Measurements from ENCODE around the gene PLAC8.

PLAC8 gene

DNA sequence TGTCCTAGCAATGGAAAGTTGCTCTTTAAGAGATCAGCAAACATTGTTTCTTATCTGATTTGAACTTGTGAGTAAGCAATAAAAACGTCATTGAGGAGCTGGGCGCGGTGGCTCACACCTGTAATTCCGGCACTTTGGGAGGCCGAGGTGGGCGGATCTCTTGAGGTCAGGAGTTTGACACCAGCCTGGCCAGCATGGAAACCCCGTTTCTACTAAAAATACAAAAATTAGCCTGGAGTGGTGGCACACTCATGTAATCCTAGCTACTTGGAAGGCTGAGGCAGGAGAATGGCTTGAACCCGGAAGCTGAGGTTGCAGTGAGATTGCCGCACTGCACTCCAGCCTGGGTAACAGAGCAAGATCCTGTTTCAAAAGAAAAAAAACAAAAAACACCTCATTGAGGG, 11.2 kb upstream of the PLAC8 start:
- TF ChIP-seq ZNF8 (CRISPR knock-in tag; IDR thresholded peaks at IDR 0.05) = no peak
- TF ChIP-seq ZNF565 (CRISPR knock-in tag; conservative IDR thresholded peaks at IDR 0.05; ENCODE audit: low read depth) = no peak
- TF ChIP-seq, protein P1, sequence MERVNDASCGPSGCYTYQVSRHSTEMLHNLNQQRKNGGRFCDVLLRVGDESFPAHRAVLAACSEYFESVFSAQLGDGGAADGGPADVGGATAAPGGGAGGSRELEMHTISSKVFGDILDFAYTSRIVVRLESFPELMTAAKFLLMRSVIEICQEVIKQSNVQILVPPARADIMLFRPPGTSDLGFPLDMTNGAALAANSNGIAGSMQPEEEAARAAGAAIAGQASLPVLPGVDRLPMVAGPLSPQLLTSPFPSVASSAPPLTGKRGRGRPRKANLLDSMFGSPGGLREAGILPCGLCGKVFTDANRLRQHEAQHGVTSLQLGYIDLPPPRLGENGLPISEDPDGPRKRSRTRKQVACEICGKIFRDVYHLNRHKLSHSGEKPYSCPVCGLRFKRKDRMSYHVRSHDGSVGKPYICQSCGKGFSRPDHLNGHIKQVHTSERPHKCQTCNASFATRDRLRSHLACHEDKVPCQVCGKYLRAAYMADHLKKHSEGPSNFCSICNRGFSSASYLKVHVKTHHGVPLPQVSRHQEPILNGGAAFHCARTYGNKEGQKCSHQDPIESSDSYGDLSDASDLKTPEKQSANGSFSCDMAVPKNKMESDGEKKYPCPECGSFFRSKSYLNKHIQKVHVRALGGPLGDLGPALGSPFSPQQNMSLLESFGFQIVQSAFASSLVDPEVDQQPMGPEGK (CRISPR knock-in tag; IDR thresholded peaks at IDR 0.05; ENCODE audit: borderline replicate concordance) = no peak
- TF ChIP-seq ARNTL (CRISPR knock-in tag; IDR thresholded peaks at IDR 0.05; ENCODE audit: borderline replicate concordance, low read depth) = no peak
- TF ChIP-seq ZFP3 (CRISPR knock-in tag; IDR thresholded peaks at IDR 0.05) = no peak
- TF ChIP-seq RARB (CRISPR knock-in tag; IDR thresholded peaks at IDR 0.05) = no peak
- TF ChIP-seq SNAI2 (CRISPR knock-in tag; IDR thresholded peaks at IDR 0.05) = no peak
- no peak for ATAC-seq

DNA sequence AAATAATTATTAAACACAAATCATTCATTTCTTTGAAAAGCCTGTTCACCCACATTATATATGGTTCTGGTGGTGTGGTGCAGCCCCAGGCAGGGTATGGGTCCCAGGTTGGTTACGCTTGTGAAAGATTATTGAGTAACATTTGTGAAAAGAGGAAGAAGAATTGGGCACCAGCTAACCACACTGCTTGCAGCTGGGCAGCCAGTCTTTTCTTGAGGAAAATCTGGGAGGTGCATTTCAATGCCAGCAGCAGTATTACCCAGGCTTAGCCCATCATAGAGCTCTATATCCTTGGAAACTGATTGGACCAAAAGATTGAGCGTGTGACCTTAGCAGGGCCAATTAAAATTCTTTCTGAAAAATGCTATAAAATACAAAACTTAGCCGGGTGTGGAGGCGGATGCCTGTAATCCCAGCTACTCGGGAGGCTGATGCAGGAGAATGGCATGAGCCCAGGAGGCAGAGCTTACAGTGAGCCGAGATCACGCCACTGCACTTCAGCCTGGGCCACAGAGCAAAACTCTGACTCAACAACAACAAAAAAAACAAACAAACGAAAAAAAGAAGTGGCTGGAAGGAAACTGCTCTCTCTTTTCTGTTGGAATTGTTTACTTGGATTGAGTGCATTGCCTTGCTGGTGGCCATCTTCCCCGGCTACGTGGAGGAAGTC, 9.7 kb upstream of the PLAC8 start:
- no peak for ATAC-seq
- TF ChIP-seq PPARA (CRISPR knock-in tag; IDR thresholded peaks at IDR 0.05; ENCODE audit: borderline replicate concordance) (no peak), BACH2 (CRISPR knock-in tag; IDR thresholded peaks at IDR 0.05; ENCODE audit: borderline replicate concordance) (no peak), ESRRG (CRISPR knock-in tag; IDR thresholded peaks at IDR 0.05) (no peak), ZNF70 (CRISPR knock-in tag; IDR thresholded peaks at IDR 0.05) (no peak), ZFP30 (CRISPR knock-in tag; IDR thresholded peaks at IDR 0.05) (no peak), ZNF565 (CRISPR knock-in tag; conservative IDR thresholded peaks at IDR 0.05; ENCODE audit: low read depth) (no peak), CSDC2 (CRISPR knock-in tag; IDR thresholded peaks at IDR 0.05) (no peak), GLIS3 (CRISPR knock-in tag; IDR thresholded peaks at IDR 0.05) (no peak), OSR1 (CRISPR knock-in tag; IDR thresholded peaks at IDR 0.05) (no peak), ISL1 (CRISPR knock-in tag; IDR thresholded peaks at IDR 0.05) (no peak)
- TF ChIP-seq, protein P2, sequence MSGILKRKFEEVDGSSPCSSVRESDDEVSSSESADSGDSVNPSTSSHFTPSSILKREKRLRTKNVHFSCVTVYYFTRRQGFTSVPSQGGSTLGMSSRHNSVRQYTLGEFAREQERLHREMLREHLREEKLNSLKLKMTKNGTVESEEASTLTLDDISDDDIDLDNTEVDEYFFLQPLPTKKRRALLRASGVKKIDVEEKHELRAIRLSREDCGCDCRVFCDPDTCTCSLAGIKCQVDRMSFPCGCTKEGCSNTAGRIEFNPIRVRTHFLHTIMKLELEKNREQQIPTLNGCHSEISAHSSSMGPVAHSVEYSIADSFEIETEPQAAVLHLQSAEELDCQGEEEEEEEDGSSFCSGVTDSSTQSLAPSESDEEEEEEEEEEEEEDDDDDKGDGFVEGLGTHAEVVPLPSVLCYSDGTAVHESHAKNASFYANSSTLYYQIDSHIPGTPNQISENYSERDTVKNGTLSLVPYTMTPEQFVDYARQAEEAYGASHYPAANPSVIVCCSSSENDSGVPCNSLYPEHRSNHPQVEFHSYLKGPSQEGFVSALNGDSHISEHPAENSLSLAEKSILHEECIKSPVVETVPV (CRISPR knock-in tag; IDR thresholded peaks at IDR 0.05) = no peak

DNA sequence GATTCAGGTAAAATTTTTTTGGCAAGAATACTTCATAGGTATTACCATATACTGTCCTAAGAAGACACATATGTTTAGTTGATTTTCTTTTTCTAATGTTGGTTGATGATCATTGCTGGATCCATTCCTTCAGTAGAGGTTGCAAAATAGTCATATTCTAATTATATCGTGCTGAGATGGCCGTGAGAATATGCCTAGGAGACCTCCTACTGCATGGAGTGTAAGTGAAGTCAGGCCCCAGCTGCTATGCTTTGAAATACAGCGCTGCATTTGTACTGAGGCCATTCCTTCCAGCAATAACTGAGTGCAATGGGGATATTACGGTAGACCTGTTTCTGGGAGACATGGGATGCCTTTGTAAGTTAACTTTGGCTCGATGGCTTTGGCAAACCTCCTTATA, 6.7 kb upstream of the PLAC8 start:
- ATAC-seq = no peak
- TF ChIP-seq ISL1 (CRISPR knock-in tag; IDR thresholded peaks at IDR 0.05) (no peak), TOX (CRISPR knock-in tag; IDR thresholded peaks at IDR 0.05; ENCODE audit: borderline replicate concordance) (no peak), ZNF565 (CRISPR knock-in tag; conservative IDR thresholded peaks at IDR 0.05; ENCODE audit: low read depth) (no peak), BACH2 (CRISPR knock-in tag; IDR thresholded peaks at IDR 0.05; ENCODE audit: borderline replicate concordance) (no peak), ZNF70 (CRISPR knock-in tag; IDR thresholded peaks at IDR 0.05) (no peak), ZFP30 (CRISPR knock-in tag; IDR thresholded peaks at IDR 0.05) (no peak), ZFP3 (CRISPR knock-in tag; IDR thresholded peaks at IDR 0.05) (no peak), GLIS3 (CRISPR knock-in tag; IDR thresholded peaks at IDR 0.05) (no peak), ESRRG (CRISPR knock-in tag; IDR thresholded peaks at IDR 0.05) (no peak), TCF4 (CRISPR knock-in tag; IDR thresholded peaks at IDR 0.05; ENCODE audit: borderline replicate concordance) (no peak), CSDC2 (CRISPR knock-in tag; IDR thresholded peaks at IDR 0.05) (no peak), SNAI2 (CRISPR knock-in tag; IDR thresholded peaks at IDR 0.05) (no peak), PPARA (CRISPR knock-in tag; IDR thresholded peaks at IDR 0.05; ENCODE audit: borderline replicate concordance) (no peak), ARNTL (CRISPR knock-in tag; IDR thresholded peaks at IDR 0.05; ENCODE audit: borderline replicate concordance, low read depth) (no peak)
- TF ChIP-seq, protein P3, sequence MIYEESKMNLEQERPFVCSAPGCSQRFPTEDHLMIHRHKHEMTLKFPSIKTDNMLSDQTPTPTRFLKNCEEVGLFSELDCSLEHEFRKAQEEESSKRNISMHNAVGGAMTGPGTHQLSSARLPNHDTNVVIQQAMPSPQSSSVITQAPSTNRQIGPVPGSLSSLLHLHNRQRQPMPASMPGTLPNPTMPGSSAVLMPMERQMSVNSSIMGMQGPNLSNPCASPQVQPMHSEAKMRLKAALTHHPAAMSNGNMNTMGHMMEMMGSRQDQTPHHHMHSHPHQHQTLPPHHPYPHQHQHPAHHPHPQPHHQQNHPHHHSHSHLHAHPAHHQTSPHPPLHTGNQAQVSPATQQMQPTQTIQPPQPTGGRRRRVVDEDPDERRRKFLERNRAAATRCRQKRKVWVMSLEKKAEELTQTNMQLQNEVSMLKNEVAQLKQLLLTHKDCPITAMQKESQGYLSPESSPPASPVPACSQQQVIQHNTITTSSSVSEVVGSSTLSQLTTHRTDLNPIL (CRISPR knock-in tag; IDR thresholded peaks at IDR 0.05; ENCODE audit: low read depth) = no peak
- TF ChIP-seq, protein P4, sequence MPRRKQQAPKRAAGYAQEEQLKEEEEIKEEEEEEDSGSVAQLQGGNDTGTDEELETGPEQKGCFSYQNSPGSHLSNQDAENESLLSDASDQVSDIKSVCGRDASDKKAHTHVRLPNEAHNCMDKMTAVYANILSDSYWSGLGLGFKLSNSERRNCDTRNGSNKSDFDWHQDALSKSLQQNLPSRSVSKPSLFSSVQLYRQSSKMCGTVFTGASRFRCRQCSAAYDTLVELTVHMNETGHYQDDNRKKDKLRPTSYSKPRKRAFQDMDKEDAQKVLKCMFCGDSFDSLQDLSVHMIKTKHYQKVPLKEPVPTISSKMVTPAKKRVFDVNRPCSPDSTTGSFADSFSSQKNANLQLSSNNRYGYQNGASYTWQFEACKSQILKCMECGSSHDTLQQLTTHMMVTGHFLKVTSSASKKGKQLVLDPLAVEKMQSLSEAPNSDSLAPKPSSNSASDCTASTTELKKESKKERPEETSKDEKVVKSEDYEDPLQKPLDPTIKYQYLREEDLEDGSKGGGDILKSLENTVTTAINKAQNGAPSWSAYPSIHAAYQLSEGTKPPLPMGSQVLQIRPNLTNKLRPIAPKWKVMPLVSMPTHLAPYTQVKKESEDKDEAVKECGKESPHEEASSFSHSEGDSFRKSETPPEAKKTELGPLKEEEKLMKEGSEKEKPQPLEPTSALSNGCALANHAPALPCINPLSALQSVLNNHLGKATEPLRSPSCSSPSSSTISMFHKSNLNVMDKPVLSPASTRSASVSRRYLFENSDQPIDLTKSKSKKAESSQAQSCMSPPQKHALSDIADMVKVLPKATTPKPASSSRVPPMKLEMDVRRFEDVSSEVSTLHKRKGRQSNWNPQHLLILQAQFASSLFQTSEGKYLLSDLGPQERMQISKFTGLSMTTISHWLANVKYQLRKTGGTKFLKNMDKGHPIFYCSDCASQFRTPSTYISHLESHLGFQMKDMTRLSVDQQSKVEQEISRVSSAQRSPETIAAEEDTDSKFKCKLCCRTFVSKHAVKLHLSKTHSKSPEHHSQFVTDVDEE (CRISPR knock-in tag; IDR thresholded peaks at IDR 0.05) = no peak
- TF ChIP-seq, protein P2 (CRISPR knock-in tag; IDR thresholded peaks at IDR 0.05) = no peak
- TF ChIP-seq, protein P5, sequence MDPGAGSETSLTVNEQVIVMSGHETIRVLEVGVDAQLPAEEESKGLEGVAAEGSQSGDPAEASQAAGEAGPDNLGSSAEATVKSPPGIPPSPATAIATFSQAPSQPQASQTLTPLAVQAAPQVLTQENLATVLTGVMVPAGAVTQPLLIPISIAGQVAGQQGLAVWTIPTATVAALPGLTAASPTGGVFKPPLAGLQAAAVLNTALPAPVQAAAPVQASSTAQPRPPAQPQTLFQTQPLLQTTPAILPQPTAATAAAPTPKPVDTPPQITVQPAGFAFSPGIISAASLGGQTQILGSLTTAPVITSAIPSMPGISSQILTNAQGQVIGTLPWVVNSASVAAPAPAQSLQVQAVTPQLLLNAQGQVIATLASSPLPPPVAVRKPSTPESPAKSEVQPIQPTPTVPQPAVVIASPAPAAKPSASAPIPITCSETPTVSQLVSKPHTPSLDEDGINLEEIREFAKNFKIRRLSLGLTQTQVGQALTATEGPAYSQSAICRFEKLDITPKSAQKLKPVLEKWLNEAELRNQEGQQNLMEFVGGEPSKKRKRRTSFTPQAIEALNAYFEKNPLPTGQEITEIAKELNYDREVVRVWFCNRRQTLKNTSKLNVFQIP (CRISPR knock-in tag; IDR thresholded peaks at IDR 0.05; ENCODE audit: borderline replicate concordance, low read depth) = no peak
